GM12892 (cell line): ENCODE data around the gene PTPN14.

Experiments used
- DNase-seq: peaks from one replicate; pipeline ENCODE4 v3.0.0; 2011; ENCODE audit not compliant: insufficient read length
- FAIRE-seq: peaks from 2 replicates; lab custom pipeline; 2011; peaks lifted over from hg19 to GRCh38; lab: Jason Lieb, UNC
- POLR2A ChIP-seq: IDR thresholded peaks from 2 replicates; pipeline ENCODE4 v1.6.1; 2011; ENCODE audit warnings: low read depth, low read length, control low read depth
- POLR2AphosphoS5 ChIP-seq: IDR thresholded peaks from 2 replicates; pipeline ENCODE4 v1.6.1; 2011; ENCODE audit warnings: low read depth, low read length, control low read depth
- TAF1 ChIP-seq: IDR thresholded peaks from 2 replicates; pipeline ENCODE4 v1.6.1; 2011; ENCODE audit warnings: low read depth, mild to moderate bottlenecking, control low read depth, low read length, borderline replicate concordance

Gene PTPN14

DNA sequence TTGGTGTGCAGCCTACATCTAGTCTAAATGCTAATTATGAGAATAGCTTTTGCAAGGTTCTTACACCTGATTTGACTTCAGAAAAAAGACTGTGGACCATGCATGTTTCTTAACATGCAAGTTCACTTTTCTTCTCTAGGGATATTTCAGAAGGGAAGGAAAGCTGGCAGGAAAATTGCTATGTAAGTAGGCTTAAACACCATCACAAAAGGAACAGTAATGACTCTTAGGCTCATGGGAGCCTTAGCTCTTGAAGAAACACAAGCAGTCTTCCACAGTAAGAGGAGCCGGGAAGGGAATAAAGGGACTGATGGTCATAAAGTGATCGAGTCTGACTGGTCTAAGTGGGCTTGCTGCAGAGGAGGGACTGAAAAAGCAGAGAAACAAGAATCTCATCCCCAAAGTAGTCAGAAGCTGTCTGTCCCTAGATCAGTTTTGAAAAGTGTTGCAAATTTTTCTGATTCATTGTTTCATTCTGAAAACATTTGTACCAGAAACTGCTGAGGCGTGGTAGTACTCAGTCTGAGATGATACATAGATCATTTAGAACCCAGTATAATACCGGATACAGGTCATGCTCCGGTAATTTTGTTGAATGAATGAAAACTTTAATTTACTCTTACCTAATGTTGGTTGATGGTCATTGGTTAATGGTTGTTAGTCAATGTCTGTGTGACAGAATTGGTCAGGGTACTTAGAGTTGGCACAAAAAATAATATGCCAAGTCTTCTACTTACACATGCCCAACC is 229.5 kb downstream of the PTPN14 start:
- FAIRE-seq = no peak
- DNase-seq = no peak
- TF ChIP-seq TAF1 (no peak), POLR2AphosphoS5 (no peak), POLR2A (no peak)

DNA sequence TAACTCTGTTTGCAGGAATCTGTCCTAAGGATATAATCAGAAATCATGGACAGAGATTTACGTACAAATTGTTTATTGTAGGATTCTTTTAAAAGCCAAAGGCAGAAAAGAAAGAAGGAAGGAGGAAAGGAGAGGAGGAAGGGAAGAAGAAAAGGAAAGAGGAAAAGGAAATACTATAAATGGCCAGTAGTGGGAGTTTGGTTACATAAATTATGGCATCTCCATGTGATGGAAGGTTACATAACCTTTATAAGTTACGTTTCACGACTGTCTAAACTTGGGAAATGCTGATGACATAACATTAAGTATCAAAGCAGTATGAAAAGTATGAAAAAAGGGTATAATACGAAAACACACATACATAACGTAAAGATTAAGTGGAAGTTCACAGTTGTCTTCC is 231.5 kb downstream of the PTPN14 start:
- FAIRE-seq (no peak), DNase-seq (no peak)
- TF ChIP-seq POLR2A (no peak), TAF1 (no peak), POLR2AphosphoS5 (no peak)

DNA sequence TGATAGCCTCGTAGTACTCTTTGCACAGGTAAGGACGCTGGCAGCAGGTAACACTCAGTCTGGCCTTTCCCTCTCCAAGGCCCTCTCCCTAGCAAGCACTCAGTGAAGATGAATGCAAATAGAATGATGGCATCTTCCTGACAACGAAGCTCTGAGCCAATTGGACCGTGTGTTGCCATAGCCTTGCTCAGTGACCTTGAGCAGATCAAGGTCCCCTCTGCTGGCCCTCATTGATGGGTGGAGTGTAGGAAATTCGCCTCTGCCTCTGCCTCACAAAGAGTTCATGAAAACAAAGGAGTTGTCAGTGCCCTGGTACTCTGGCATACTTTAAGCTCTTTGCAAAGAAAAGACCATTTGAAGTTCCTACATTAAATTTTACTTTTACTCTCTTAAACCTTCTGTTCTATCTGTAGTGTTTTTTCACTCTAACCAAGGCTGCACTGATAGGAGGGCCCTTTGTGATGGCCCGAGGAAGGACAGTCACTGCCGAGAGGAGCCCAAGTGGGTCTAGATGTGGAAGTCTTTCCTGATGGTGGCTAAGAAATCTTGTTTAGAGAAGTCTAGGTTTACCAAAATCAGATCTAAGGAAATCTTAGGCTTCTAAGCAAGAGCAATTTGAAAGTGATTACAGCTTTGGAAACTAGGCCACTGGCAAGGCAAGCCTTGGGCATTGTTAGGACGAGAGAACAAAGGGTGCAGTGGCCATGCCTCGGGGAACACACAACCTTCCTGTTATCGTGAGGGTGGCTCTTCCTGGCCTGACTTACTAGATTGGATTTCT is 232.3 kb downstream of the PTPN14 start:
- no peak for FAIRE-seq
- TF ChIP-seq POLR2A (no peak), TAF1 (no peak), POLR2AphosphoS5 (no peak)
- DNase-seq = no peak

DNA sequence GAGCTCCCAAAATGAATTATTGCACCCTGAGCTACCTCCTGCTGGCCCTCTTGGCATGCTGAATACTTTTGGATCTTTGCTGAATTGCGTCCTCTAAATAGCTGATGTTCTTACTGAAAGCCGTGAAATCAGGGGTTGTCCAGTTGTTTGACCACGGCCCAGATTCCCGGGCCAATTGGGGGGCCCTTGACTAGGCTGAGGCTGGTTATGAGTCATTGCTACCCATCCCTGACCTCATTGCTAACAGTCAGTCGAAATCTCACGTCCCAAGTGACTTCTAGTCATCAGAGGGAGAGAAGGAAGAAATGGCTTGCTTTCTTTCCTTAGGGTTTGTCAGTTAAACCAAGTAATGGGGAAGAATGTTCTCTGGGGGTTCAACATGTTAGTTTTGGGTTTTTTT is 233.0 kb downstream of the PTPN14 start:
- TF ChIP-seq POLR2A (no peak), POLR2AphosphoS5 (no peak), TAF1 (no peak)
- no peak for FAIRE-seq
- no peak for DNase-seq

DNA sequence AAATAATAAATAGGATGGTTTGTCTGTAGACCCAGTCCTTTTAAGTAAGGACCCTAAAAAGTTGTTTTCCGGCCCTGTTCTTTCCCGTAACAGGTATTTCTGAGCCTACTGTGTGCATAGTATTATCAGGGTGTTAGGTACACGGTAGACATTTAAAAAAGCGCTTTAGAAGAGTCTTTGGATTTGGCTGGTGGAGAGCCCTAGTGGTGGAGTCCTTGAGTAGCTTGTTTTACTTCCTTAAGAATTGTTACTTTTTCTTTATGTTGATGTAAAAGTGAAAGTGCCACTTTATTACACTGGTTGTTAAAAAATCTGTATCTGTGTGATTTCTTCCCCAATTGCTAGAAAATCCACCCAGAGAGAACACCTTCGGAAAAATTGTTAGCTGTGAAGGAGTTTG is 233.7 kb downstream of the PTPN14 start:
- FAIRE-seq (no peak), DNase-seq (no peak)
- TF ChIP-seq POLR2A (no peak), TAF1 (no peak)

DNA sequence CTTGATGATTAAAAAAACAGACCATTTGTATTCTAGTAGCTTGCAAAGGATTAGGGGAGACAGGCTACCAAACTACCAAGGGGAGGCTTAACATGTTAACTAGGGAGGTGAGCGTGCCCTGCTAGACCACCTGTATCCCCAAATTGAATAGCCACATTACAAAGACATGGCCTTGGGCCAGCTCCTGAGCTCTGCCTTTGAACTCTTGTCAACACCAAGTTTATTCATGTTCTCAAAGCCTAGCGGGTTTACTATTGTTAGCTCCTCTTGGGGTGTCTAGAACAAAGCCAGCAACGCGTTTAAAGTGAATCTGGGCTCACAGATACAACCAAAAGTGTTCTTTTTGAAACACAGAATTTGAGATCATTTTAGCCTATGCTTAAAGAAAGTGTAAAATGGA is 234.1 kb downstream of the PTPN14 start:
- no peak for TF ChIP-seq TAF1
- no peak for TF ChIP-seq POLR2AphosphoS5
- no peak for TF ChIP-seq POLR2A
- DNase-seq (no peak), FAIRE-seq (no peak)

DNA sequence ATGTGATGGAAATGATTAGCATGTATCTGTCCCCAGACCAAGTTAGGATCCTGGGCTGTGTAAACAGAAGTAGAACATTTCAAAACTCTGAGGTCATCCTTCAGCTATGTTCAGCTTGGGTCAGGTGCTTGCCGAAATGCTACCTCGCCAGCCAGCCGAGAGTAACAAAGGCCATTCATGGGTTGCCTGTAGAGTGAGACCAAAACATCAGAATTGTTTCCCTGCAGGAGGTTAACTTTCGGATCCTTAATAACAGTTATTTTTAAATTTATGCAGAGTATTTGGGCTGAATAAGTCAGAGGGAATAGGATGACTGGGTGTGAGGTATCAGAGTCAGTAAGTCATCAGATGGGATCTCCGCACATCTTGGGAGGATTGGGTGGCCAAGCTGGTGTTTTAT is 234.8 kb downstream of the PTPN14 start:
- DNase-seq = no peak
- TF ChIP-seq POLR2AphosphoS5 (no peak), POLR2A (no peak), TAF1 (no peak)
- no peak for FAIRE-seq

DNA sequence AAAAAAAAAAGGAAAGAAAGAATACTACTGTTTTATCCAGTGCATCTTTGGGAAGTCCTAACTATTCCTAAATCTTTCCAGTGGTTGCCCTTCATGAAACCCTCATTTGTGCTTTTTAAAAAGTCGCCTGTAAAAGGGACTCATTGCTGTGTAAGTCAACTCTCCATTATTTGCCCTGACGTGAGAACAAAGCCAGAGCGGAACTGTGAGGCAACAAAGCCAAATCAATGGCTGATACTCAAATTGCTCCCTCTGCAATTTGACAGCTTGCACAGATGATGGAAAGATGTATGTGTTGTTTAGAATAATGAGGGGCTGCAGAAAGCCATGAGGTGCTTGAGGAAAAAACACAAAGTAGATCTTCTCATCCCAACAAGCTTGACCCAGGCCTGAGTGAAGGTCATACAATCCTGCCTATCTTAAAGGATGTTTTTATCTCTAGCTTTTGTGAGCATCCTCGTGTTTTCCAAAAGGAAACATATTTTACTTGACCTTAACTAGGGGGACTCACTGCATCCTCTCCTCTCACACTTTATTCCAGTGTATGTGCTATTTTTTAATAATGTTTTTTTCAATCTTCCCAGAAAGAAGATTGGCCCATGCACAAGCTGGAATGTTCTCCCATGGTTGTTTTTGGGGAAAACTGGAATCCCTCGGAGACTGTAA is 237.1 kb downstream of the PTPN14 start:
- DNase-seq = no peak
- no peak for TF ChIP-seq TAF1
- TF ChIP-seq POLR2A = no peak
- no peak for TF ChIP-seq POLR2AphosphoS5

DNA sequence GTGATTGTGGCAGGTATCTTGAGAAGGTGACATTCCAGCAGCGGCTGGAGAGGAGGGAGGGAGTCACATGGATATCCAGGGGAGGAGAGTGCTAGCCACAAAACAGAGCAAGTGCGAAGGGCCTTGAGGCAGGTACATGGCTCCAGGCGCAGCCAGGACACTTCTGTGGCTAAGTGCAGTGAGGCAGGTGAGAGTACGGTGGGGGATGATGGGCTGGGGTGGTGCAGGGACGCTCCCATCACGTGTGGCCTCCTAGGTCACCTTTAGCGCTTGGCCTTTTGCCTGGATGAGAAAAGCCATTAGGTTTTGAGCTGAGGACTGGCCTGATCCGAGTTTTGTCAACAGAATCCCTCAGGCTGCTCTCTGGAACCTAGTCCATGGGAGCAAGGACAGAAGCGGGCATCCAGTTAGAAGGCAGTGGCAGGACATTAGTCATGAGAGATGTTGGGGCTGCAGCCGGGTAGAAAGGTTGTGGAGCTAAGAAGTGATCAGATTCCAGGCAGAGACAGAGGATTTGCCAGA is 238.8 kb downstream of the PTPN14 start:
- FAIRE-seq = no peak
- no peak for TF ChIP-seq POLR2A
- no peak for TF ChIP-seq POLR2AphosphoS5
- no peak for TF ChIP-seq TAF1
- DNase-seq = no peak

More for the DNA sequence above, 237.1 kb downstream of the PTPN14 start:
- no peak for FAIRE-seq

DNA sequence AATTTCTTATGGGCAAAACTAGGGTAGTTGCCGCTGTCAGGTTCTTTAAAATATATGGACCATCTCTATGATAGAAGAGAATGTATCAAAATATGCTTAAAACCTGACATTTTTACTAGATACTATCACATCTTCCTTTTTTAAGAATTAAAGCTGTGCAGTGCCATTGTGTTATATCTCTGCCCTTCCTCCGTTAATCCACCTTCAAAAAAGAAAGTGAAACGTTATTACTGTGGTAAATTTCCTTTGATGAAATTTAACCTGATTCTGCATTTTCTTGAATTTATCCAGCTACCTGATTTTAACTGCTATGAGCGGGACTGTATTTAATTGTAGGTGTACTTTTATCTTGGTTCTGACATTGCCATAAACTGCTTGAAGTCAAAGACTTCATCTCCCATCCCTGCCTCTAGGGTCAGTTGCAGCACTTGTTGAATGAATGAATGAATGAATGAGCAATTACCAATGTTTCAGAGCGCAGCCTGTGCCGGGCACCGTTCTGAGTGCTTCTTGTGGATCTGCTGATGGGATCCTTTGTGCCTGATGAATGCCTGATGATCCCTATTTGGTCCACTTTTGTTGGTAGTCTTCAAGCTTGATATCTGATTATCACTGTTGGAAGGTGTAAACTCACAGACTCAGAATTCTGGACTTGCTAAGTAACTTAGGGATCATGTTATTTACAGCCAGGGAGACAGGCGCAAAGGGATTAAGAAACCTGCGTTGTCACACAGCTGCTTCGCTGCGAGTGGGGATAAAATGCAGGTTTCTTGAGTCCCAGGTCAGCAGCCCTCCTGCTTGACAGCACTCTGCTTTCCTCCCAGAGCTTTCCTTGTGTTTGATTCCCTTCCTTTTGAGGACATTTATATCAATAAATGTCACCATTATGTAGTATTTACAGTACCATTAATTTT is 240.4 kb downstream of the PTPN14 start:
- FAIRE-seq (no peak), DNase-seq (no peak)
- TF ChIP-seq POLR2AphosphoS5 = no peak
- no peak for TF ChIP-seq POLR2A
- TF ChIP-seq TAF1 = no peak

DNA sequence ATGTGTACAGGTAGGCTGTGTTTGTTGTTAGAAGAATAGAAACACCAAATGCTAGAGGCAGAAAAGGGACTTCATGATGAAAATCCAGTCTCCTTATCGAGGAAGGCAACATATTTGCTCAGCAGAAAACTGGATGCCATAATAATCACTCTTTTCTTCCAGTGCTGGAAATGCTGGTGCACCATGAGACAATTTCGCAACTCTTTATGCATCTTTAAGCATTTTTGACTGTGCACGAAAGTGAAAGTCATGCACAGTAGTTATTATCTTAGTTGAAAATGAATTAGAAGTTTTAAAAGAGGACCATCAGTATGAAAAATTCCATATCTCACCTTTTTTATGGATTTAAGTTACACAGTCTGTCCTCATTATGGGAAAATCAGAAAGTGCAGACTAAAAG is 241.4 kb downstream of the PTPN14 start:
- no peak for DNase-seq
- TF ChIP-seq TAF1 (no peak), POLR2AphosphoS5 (no peak), POLR2A (no peak)
- FAIRE-seq = no peak
